Measurements from ENCODE around the gene SCIN.
"Not testable (repeated sequence)": the region's sequence is repeated elsewhere in the genome, so short reads cannot be mapped to it uniquely, and the experiment has no call there.

DNA sequence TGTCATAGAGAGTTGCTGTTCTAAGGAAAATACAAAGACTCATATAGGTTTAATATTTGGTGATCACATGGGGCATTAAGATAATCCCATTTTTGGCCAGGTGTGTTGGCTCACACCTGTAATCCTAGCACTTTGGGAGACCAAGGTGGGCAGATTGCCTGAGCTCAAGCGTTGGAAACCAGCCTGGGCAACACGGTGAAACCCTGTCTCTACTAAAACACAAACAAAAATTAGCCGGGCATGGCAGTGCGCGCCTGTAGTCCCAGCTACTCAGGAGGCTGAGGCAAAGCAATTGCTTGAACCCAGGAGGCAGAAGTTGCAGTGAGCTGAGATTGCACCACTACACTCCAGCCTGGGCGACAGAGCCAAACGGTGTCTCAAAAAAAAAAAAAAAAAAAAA, 102.9 kb downstream of the SCIN start:
- TF ChIP-seq, protein P1, sequence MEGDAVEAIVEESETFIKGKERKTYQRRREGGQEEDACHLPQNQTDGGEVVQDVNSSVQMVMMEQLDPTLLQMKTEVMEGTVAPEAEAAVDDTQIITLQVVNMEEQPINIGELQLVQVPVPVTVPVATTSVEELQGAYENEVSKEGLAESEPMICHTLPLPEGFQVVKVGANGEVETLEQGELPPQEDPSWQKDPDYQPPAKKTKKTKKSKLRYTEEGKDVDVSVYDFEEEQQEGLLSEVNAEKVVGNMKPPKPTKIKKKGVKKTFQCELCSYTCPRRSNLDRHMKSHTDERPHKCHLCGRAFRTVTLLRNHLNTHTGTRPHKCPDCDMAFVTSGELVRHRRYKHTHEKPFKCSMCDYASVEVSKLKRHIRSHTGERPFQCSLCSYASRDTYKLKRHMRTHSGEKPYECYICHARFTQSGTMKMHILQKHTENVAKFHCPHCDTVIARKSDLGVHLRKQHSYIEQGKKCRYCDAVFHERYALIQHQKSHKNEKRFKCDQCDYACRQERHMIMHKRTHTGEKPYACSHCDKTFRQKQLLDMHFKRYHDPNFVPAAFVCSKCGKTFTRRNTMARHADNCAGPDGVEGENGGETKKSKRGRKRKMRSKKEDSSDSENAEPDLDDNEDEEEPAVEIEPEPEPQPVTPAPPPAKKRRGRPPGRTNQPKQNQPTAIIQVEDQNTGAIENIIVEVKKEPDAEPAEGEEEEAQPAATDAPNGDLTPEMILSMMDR (optimal IDR thresholded peaks at IDR 0.05 in 1 of 3, IDR thresholded peaks at IDR 0.05 in 1 of 3, conservative IDR thresholded peaks at IDR 0.05 in 1 of 3; ENCODE audit: extremely low read depth in 1 of 3, insufficient read depth in 2 of 3, low read length in 3 of 3), result not testable (repeated sequence)
- TF ChIP-seq EZH2 (IDR thresholded peaks at IDR 0.05; ENCODE audit: low read length), result not testable (repeated sequence)
